HG03439 (cell line): ENCODE results near the gene RGS19.
"Not testable (repeated sequence)": the region's sequence is repeated elsewhere in the genome, so short reads cannot be mapped to it uniquely, and the experiment has no call there.

Experiments used
- ATAC-seq: cut with Tn5 transposase; IDR thresholded peaks from one replicate; pipeline ENCODE4 v1.9.1; 2021; ENCODE audit warnings: mild to moderate bottlenecking, moderate library complexity; ENCODE audit not compliant: unreplicated experiment

RGS19 gene

GRCh38 chr20:64095927-64096326 lies 16.6 kb upstream of the RGS19 start:
- no peak for ATAC-seq

- no peak for ATAC-seq
Observed at GRCh38 chr20:64095455-64095854, 16.1 kb upstream of the RGS19 start.

GRCh38 chr20:64093013-64093503 lies 13.7 kb upstream of the RGS19 start:
- no peak for ATAC-seq

- ATAC-seq, result no peak
Observed at GRCh38 chr20:64092258-64093012, 13.1 kb upstream of the RGS19 start.

- ATAC-seq, result no peak
Observed at GRCh38 chr20:64091770-64092169, 12.5 kb upstream of the RGS19 start.

GRCh38 chr20:64091340-64091739 lies 12.0 kb upstream of the RGS19 start:
- ATAC-seq, result no peak

- no peak for ATAC-seq
Observed at GRCh38 chr20:64090165-64090564, 10.8 kb upstream of the RGS19 start.

- ATAC-seq, result not testable (repeated sequence)
Observed at GRCh38 chr20:64088586-64088985, 9.3 kb upstream of the RGS19 start.

- not testable (repeated sequence) for ATAC-seq
Observed at GRCh38 chr20:64087226-64087825, 8.0 kb upstream of the RGS19 start.

- ATAC-seq, result no peak
Observed at GRCh38 chr20:64086801-64087200, 7.5 kb upstream of the RGS19 start.

GRCh38 chr20:64084685-64085152 lies 5.4 kb upstream of the RGS19 start:
- no peak for ATAC-seq

- ATAC-seq, result no peak
Observed at GRCh38 chr20:64083804-64084684, 4.7 kb upstream of the RGS19 start, which contains the start of gene LKAAEAR1. TSS of gene LKAAEAR1 (minus strand) at chr20:64084398. CDS start at chr20:64084219, 179 bp downstream.

GRCh38 chr20:64083378-64083803 lies 4.1 kb upstream of the RGS19 start:
- ATAC-seq, result no peak

GRCh38 chr20:64082820-64083377 lies 3.6 kb upstream of the RGS19 start:
- ATAC-seq, result no peak

- no peak for ATAC-seq
Observed at GRCh38 chr20:64082126-64082731, 2.9 kb upstream of the RGS19 start.

GRCh38 chr20:64081624-64081964 lies 2.3 kb upstream of the RGS19 start:
- ATAC-seq, result no peak

- ATAC-seq, result no peak
Observed at GRCh38 chr20:64080813-64081623, 1.7 kb upstream of the RGS19 start.

GRCh38 chr20:64080013-64080812 lies 895 bp upstream of the RGS19 start, which contains the start of gene OPRL1:
TSS of gene OPRL1 (plus strand) at chr20:64080082. CDS start at chr20:64092721, 12,639 bp downstream.
- no peak for ATAC-seq

- no peak for ATAC-seq
Observed at GRCh38 chr20:64078934-64079272, 415 bp downstream of the RGS19 start.
